GM23338 (cell line): Measurements from ENCODE around the gene PRPH. TPM values are rescaled to one million over a fixed set of nuclear protein-coding genes. Genes with fewer than 3 reads are reported as not detected.
A peak's percentile ranks its signal among the peaks of the same experiment; 100 is the strongest.

ENCODE experiments used
- ATAC-seq: fragments of 200-7000 bp; cut with Tn5 transposase; 3 replicates; pipeline ENCODE4 v1.9.1; 2020
- DNase-seq: peaks from one replicate; pipeline ENCODE4 v3.0.0-alpha.2; 2015; ENCODE audit warnings: low spot score
- H2AFZ ChIP-seq: fragments of 200-600 bp; sonication (generic); 2 replicates; pipeline ENCODE4 v1.8.0; 2016; ENCODE audit warnings: antibody characterized with exemption, mild to moderate bottlenecking, moderate library complexity
- H3F3A ChIP-seq: fragments of 200-600 bp; sonication (generic); replicated peaks from 2 replicates; pipeline ENCODE4 v1.8.0; 2017; ENCODE audit warnings: antibody characterized with exemption, mixed run types, low read depth
- H3K27ac ChIP-seq: fragments of 200-600 bp; sonication (generic); 2 replicates; pipeline ENCODE4 v1.6.1; 2016; ENCODE audit warnings: low read depth
- H3K27me3 ChIP-seq: fragments of 200-600 bp; sonication (generic); 2 replicates; pipeline ENCODE4 v1.8.0; 2016; ENCODE audit warnings: mild to moderate bottlenecking, mixed run types, moderate library complexity; ENCODE audit not compliant: insufficient read depth
- H3K36me3 ChIP-seq: fragments of 200-600 bp; sonication (generic); 2 replicates; pipeline ENCODE4 v1.8.0; 2016; ENCODE audit warnings: mild to moderate bottlenecking; ENCODE audit not compliant: insufficient read depth
- H3K4me1 ChIP-seq: fragments of 200-600 bp; sonication (generic); 2 replicates; pipeline ENCODE4 v1.8.0; 2016; ENCODE audit warnings: mild to moderate bottlenecking, moderate library complexity; ENCODE audit not compliant: insufficient read depth
- H3K4me2 ChIP-seq: fragments of 200-600 bp; sonication (generic); 2 replicates; pipeline ENCODE4 v1.7.1; 2017; ENCODE audit warnings: mixed run types
- H3K4me3 ChIP-seq: fragments of 200-600 bp; sonication (generic); 2 replicates; pipeline ENCODE4 v1.6.1; 2016; ENCODE audit warnings: mixed run types
- H3K79me2 ChIP-seq: fragments of 200-600 bp; sonication (generic); replicated peaks from 2 replicates; pipeline ENCODE4 v1.8.0; 2017; ENCODE audit warnings: mild to moderate bottlenecking; ENCODE audit not compliant: insufficient read depth
- H3K9me2 ChIP-seq: fragments of 200-600 bp; sonication (generic); 2 replicates; pipeline ENCODE4 v1.8.0; 2017; ENCODE audit not compliant: insufficient read depth
- H4K20me1 ChIP-seq: fragments of 200-600 bp; sonication (generic); replicated peaks from 2 replicates; pipeline ENCODE4 v1.8.0; 2017; ENCODE audit warnings: mild to moderate bottlenecking; ENCODE audit not compliant: insufficient read depth
- H3K27ac Mint-ChIP-seq: 2 replicates; pipeline ENCODE4 v1.8.0; 2020; ENCODE audit warnings: inconsistent platforms, mild to moderate bottlenecking, moderate library complexity, mixed read lengths
- H3K27me3 Mint-ChIP-seq: 3 replicates; pipeline ENCODE4 v1.8.0; 2022; ENCODE audit warnings: low read depth, mild to moderate bottlenecking, moderate library complexity, mixed read lengths, inconsistent platforms; ENCODE audit not compliant: insufficient read depth, poor library complexity
- H3K36me3 Mint-ChIP-seq: 3 replicates; pipeline ENCODE4 v1.8.0; 2021; ENCODE audit warnings: low read depth, mild to moderate bottlenecking, inconsistent platforms, moderate library complexity, mixed read lengths
- H3K4me1 Mint-ChIP-seq: 3 replicates; pipeline ENCODE4 v1.8.0; 2020; ENCODE audit warnings: mild to moderate bottlenecking, inconsistent platforms, mixed read lengths
- H3K4me3 Mint-ChIP-seq: 3 replicates; pipeline ENCODE4 v1.8.0; 2021; ENCODE audit warnings: moderate library complexity, mild to moderate bottlenecking, inconsistent platforms, mixed read lengths
- H3K9me3 Mint-ChIP-seq: 3 replicates; pipeline ENCODE4 v1.8.0; 2020; ENCODE audit warnings: moderate library complexity, mild to moderate bottlenecking, inconsistent platforms, mixed read lengths
- CTCF ChIP-seq, 2 experiments: fragments of 200-600 bp in 1 of 2; sonication (generic) in 1 of 2; conservative IDR thresholded peaks; 2 replicates each; pipeline versions ENCODE4 v1.5.1 to v1.6.1; 2016 to 2017; ENCODE audit warnings: antibody characterized with exemption in 2 of 2, low read depth in 2 of 2, mild to moderate bottlenecking in 2 of 2, moderate library complexity in 1 of 2
- EZH2 ChIP-seq: fragments of 200-600 bp; sonication (generic); IDR thresholded peaks from one replicate; pipeline ENCODE4 v1.8.0; 2017; ENCODE audit warnings: antibody characterized with exemption, mild to moderate bottlenecking, low read depth; ENCODE audit not compliant: unreplicated experiment
- JUNB ChIP-seq: IDR thresholded peaks from one replicate; pipeline ENCODE4 v1.6.1; 2016; ENCODE audit warnings: antibody characterized with exemption; ENCODE audit not compliant: unreplicated experiment
- POLR2AphosphoS5 ChIP-seq: IDR thresholded peaks from 2 replicates; pipeline ENCODE4 v1.6.1; 2016; ENCODE audit warnings: antibody characterized with exemption, low read depth
- ZNF462 ChIP-seq: fragments of 250-450 bp; sonication (Bioruptor Pico); IDR thresholded peaks from 2 replicates; pipeline ENCODE4 v1.5.0; 2020; ENCODE audit warnings: mild to moderate bottlenecking, moderate library complexity
- polyA plus RNA-seq: library from polyadenylated mRNA; unstranded; fragments of >200 nt; fragmentation: Nextera tagmentation; extraction: Ambion mirVana; gene quantifications from 2 replicates; pipeline ENCODE4 v1.2.1, GENCODE V29; 2016
- total RNA-seq: library from RNA; depleted of rRNA; stranded (reverse); fragments of >200 nt; shearing (Covaris generic); gene quantifications from 2 replicates; pipeline ENCODE4 v1.2.3, GENCODE V29; 2014

Gene PRPH
- total and polyA plus RNA-seq, 2 experiments from 2014 or later: 0.24 to 0.36 TPM

GRCh38 chr12:49264466-49264872, 30.5 kb upstream of the PRPH start:
- H3K9me2 ChIP-seq: no peaks in the 10 kb centered on the region
- peaks cover 24% of the 10 kb centered on the region for H4K20me1 ChIP-seq
- Mint-ChIP-seq H3K4me1 (peaks cover 15% of the 10 kb centered on the region; the same call in 2 of the 3 replicates), H3K27ac (no peak overlapping the region), H3K27me3 (peaks cover 15% of the 10 kb centered on the region), H3K4me3 (peak overlapping the region; percentile 95), H3K36me3 (peaks cover 42% of the 10 kb centered on the region), H3K9me3 (peaks cover 9% of the 10 kb centered on the region; the same call in 1 of the 3 replicates)
- H3F3A ChIP-seq: peaks cover 11% of the 10 kb centered on the region; the same call in 1 of the 2 replicates
- TF ChIP-seq JUNB: no peak
- TF ChIP-seq CTCF (conservative IDR thresholded peaks at IDR 0.05; ENCODE audit: low read depth in 2 of 2): no peak
- TF ChIP-seq EZH2: no peak
- TF ChIP-seq POLR2AphosphoS5: peak; percentile 67; the same call in 1 of the 2 replicates
- TF ChIP-seq ZNF462 (CRISPR knock-in tag): no peak
- H3K27me3 ChIP-seq: peaks cover 6% of the 10 kb centered on the region; the same call in 1 of the 2 replicates
- H3K4me2 ChIP-seq: peak overlapping the region; percentile 97
- H3K79me2 ChIP-seq: peaks cover 52% of the 10 kb centered on the region
- DNase-seq (no peak), ATAC-seq (peak; percentile 66)
- peak overlapping the region; percentile 94; the same call in 1 of the 2 replicates for H2AFZ ChIP-seq
- no peak overlapping the region for H3K27ac ChIP-seq
- H3K4me3 ChIP-seq: peak overlapping the region; percentile 99
- H3K4me1 ChIP-seq: peaks cover 12% of the 10 kb centered on the region; the same call in 1 of the 2 replicates
- peaks cover 15% of the 10 kb centered on the region for H3K36me3 ChIP-seq
